HL-60/S4 treated with phorbol 12-myristate 13-acetate at 8.2 ng/mL for 4 days and 3 days (cell line): ENCODE results near the gene SLC23A1.
"Not testable (repeated sequence)": the region's sequence is repeated elsewhere in the genome, so short reads cannot be mapped to it uniquely, and the experiment has no call there.

ENCODE experiments used
- in situ Hi-C: fragments of 300-500 bp; cut with MboI; formaldehyde crosslinking; loops from 2 replicates; pipeline ENCODE4 v1.15.0; 2022; ENCODE audit warnings: low sequenced_read_pairs

SLC23A1 gene

GRCh38 chr5:139374909-139375308, 8.2 kb downstream of the SLC23A1 start:
- in situ Hi-C loops = no loop called here

- in situ Hi-C loops = no loop called here
These were observed 11.3 kb downstream of the SLC23A1 start for GRCh38 chr5:139371482-139372435.

GRCh38 chr5:139369181-139369580, 13.9 kb downstream of the SLC23A1 start:
- in situ Hi-C loops = no loop called here

GRCh38 chr5:139368613-139369012, 14.5 kb downstream of the SLC23A1 start:
- in situ Hi-C loops = no loop called here

- in situ Hi-C loops = no loop called here
These were observed 18.6 kb downstream of the SLC23A1 start for GRCh38 chr5:139364466-139364865.

GRCh38 chr5:139363937-139364336, 19.2 kb downstream of the SLC23A1 start:
- in situ Hi-C loops = no loop called here

- in situ Hi-C loops = no loop called here
These were observed 21.2 kb downstream of the SLC23A1 start for GRCh38 chr5:139361835-139362429.

GRCh38 chr5:139360384-139360783, 22.7 kb downstream of the SLC23A1 start:
- in situ Hi-C loops = no loop called here

- in situ Hi-C loops = no loop called here
These were observed 25.0 kb downstream of the SLC23A1 start for GRCh38 chr5:139358064-139358463.

GRCh38 chr5:139355900-139356299, 27.2 kb downstream of the SLC23A1 start:
- in situ Hi-C loops = not testable (repeated sequence)

GRCh38 chr5:139354186-139354585, 28.9 kb downstream of the SLC23A1 start:
- in situ Hi-C loops = no loop called here

- in situ Hi-C loops = not testable (repeated sequence)
These were observed 35.2 kb downstream of the SLC23A1 start for GRCh38 chr5:139347863-139348262.

GRCh38 chr5:139345442-139345841, 37.7 kb downstream of the SLC23A1 start:
- in situ Hi-C loops = not testable (repeated sequence)

- in situ Hi-C loops = no loop called here
These were observed 38.9 kb downstream of the SLC23A1 start for GRCh38 chr5:139344177-139344576.

GRCh38 chr5:139343476-139343875, 39.6 kb downstream of the SLC23A1 start:
- in situ Hi-C loops = no loop called here

- in situ Hi-C loops = no loop called here
These were observed 40.7 kb downstream of the SLC23A1 start for GRCh38 chr5:139342423-139342723.

GRCh38 chr5:139341689-139342422, 41.2 kb downstream of the SLC23A1 start, which contains the start of gene PAIP2:
TSS of gene PAIP2 (plus strand) at chr5:139341854. CDS start at chr5:139363785, 21,931 bp downstream.
- in situ Hi-C loops = no loop called here

GRCh38 chr5:139341187-139341688, 41.9 kb downstream of the SLC23A1 start:
- in situ Hi-C loops = no loop called here

GRCh38 chr5:139340051-139340450, 43.0 kb downstream of the SLC23A1 start:
- in situ Hi-C loops = no loop called here

- in situ Hi-C loops = no loop called here
These were observed 47.3 kb downstream of the SLC23A1 start for GRCh38 chr5:139335811-139336210.
